HG03378 (cell line): ENCODE data around the gene TRAPPC3.
"Not testable (repeated sequence)": the region's sequence is repeated elsewhere in the genome, so short reads cannot be mapped to it uniquely, and the experiment has no call there.

Source experiments
- ATAC-seq: cut with Tn5 transposase; IDR thresholded peaks from one replicate; pipeline ENCODE4 v1.9.1; 2021; ENCODE audit warnings: mild to moderate bottlenecking, moderate library complexity; ENCODE audit not compliant: unreplicated experiment

Gene TRAPPC3

DNA sequence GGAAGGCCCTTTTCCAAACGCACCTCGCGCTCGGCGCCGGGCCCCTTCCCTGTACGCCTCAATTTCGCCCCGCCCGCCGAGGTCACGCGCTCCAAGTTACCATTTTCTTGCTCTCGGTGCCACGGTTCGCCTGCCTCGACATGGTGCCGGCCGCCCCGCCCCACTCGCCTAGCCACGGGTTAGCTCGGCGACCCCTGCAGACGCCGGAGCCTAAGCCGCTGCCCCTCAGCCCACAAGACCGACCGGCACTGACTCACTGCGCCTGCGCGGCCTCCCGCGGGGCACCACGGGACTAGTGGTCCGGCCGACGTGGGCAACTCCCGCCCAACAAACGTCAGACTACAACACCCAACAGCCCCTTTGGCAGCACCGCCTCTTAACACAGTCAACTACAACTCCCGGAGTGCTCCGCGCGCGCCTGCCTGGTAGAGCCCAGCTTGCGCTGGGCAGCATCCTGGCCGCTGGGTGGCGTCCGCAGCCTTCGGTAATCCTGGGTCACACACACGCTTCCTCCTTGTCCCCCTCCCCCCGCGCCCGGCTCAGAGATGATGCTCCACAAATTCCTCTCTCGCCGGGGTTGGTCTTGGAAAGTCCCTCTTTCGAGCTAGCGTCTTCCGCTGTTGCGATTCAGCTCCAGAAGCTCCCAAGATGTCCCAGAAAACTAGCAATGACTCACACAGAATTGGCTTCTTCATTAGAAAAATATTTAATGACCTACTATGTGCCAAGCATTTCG, at the start of gene TRAPPC3:
TRAPPC3 (minus strand) TSS at position 250 of the 736 bp plus-strand sequence; CDS start at position 142, 108 bp downstream.
- ATAC-seq = peak; percentile 85

DNA sequence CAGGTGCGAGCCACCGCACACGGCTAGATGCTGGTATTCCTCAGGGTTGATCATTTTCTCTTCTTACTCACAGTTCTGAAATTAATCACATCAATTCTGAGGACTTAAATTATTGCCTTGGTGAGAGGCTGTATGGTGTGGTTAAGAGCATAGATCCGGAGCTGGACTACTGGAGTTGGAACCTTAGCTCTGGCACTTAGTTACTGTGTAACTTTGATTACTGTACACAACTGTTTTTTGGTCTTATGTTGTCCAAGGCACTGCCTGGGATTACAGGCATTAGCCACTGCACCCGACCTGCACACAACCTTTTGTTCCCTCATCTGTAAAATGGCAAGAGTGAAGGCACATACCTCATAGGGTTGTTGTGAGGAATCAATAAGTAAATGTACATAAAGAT, 49.4 kb upstream of the TRAPPC3 start:
- ATAC-seq = no peak

DNA sequence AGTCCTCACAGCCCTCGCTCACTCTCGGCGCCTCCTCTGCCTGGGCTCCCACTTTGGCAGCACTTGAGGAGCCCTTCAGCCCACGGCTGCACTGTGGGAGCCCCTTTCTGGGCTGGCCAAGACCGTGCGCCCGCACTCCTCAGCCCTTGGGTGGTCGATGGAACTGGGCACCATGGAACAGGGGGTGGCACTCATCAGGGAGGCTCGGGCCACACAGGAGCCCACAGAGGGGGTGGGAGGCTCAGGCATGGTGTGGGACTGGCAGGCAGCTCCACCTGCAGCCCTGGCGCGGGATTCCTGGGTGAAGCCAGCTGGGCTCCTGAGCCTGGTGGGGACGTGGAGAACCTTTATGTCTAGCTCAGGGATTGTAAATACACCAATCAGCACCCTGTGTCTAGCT, 47.5 kb upstream of the TRAPPC3 start:
- ATAC-seq = not testable (repeated sequence)

DNA sequence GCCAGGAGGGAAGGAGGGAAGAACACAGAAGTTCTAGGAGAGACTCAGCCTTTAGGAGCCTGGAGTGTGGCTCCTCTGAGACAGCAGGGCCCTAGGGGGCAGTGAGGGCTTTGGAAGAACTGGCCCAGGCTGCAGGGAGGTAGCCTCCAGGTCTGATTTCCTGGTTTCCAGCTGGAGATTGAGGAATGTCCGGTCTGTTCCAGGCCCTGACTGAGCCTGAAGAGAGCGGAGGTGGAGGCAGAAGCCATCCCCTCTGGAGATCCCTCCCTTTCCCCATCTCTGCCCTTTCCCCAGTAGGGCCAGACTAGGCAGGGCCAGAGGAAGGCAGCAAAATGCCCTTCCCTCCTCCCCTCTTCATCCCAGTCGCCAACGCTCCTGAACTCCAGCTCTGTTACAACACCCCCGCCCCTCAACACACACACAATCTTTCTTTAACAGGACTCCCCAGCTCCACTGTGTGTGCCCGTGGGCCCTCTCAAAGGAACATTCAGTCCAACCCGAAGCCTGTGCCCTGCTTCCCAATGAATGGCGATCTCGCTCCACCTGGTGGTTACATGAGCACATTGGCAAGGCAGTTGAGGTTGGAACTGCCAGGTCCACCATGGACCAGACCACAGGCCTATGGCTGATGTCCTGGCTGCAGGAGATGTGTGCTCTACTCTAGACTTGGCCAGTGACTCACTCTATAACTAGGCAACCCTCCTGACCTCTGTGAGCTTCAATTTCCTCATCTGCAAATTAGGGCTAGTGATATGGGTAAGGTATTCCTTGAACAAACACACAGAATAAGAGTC, 38.7 kb upstream of the TRAPPC3 start:
- peak; percentile 62 for ATAC-seq

DNA sequence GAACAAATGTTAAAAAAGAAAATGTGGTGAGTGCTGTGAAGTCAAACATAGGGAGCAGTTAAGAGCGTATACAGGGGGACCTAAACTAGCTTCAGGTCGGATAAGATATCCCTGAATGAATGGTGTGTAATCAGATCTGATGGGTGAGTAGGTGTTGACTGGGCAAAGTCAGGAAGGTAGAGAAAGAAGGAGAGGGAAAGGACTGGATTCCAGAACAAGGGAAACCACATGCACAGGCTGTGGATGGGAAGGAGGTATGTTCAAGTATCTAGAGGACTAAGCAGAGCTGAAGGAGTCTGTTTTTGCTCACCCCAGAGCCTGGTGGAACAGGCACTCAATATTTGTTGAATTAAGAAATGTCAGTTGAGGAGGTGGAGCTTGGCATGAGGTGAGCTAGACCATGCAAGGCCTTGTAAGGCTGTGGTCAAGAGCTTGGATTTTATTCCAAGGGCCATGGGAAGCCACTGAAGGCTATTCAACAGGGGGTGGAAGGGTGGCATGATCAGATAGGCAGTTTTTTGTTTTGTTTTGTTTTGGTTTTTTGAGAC, 34.1 kb upstream of the TRAPPC3 start:
- ATAC-seq = no peak

DNA sequence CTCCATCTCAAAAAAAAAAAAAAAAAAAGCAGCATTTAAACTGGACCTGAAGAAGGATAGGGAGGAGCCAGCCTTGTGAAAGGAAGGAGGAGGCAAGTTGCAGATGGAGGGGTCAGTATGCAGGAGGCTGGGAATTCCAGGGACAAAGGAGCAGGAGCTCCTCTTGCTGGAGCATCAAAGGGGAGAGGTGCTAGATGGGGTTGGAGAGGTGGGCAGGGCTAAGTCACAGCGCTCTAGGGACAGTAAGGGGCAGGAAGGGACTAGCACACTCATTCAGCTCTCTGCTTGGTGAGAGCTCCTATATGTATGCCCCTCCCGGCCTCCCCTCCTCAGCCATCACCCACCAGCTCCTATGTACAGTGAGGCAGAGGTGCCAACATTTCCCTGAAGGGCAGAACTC, 33.4 kb upstream of the TRAPPC3 start:
- no peak for ATAC-seq

DNA sequence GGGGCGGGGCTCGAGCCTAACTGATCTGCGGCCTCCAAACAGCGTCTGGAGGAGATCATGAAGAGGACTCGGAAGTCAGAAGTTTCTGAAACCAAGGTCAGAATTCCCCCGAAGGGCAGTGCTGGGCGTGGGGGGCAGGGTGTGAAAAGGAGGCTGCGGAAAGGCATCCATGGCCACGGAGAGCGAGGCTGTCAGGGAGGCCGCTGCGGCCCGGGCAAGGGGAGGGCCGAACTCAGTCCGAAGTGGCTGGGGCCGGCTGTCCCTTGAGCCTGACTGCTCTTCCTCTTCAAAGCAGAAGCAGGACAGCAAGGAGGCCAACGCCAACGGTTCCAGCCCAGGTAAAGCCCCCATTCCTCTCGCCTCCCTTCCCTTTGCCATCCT, 29.9 kb upstream of the TRAPPC3 start:
- no peak for ATAC-seq

DNA sequence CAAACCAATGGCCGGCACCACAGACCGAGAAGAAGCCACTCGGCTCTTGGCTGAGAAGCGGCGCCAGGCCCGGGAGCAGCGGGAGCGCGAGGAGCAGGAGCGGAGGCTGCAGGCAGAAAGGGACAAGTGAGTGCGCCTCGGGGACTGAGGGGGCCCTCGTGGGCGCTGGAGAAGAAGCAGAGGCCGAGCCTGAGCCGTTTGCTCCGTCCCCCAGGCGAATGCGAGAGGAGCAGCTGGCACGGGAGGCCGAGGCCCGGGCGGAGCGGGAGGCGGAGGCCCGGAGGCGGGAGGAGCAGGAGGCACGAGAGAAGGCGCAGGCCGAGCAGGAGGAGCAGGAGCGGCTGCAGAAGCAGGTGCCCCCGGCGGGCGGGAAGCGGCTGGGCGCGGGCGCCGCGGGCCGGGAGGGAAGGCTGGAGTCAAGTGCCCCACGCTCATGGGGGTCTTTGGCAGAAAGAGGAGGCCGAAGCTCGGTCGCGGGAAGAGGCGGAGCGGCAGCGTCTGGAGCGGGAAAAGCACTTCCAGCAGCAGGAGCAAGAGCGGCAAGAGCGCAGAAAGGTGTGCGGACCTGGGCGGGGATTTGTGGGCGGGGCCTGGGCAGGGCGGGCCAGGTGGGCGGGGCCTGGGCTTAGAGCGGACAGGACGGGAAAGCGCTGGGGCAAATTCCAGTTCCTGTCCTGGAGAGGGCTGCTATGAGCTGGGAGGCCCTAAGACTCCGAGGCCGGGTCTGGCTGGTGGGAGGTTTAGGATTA, 29.4 kb upstream of the TRAPPC3 start:
- ATAC-seq = no peak

DNA sequence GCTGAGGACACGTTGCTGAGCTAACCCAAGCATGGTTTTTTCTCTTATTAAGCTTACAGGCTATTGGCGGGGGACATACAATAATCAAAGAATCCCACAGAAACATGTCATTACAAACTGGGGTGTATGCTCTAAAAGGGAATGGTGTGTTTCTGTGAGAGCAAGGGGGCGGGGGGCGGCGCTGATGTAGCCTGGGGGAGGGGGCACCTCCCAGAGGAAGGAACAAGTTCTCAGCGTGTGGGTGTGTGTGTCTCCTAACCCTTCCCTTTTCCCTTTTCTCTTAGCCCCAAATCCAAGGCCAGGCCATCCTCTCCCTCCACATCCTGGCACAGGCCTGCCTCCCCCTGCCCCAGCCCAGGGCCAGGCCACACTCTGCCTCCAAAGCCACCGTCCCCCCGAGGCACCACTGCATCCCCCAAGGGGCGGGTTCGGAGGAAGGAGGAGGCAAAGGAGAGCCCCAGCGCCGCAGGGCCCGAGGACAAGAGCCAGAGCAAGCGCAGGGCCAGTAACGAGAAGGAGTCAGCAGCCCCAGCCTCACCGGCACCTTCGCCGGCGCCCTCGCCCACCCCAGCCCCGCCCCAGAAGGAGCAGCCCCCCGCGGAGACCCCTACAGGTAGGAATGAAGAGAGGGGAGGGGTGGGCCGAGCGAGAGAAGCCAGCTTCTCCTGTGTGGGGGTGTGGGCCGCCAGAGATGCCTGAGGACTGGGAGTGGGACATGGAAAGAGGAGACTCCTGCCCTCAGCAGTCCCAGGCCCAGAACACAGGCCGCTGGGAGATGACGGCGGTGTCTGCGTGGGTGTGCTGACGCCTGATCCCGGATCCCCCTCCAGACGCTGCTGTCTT, 28.5 kb upstream of the TRAPPC3 start:
- ATAC-seq = no peak

DNA sequence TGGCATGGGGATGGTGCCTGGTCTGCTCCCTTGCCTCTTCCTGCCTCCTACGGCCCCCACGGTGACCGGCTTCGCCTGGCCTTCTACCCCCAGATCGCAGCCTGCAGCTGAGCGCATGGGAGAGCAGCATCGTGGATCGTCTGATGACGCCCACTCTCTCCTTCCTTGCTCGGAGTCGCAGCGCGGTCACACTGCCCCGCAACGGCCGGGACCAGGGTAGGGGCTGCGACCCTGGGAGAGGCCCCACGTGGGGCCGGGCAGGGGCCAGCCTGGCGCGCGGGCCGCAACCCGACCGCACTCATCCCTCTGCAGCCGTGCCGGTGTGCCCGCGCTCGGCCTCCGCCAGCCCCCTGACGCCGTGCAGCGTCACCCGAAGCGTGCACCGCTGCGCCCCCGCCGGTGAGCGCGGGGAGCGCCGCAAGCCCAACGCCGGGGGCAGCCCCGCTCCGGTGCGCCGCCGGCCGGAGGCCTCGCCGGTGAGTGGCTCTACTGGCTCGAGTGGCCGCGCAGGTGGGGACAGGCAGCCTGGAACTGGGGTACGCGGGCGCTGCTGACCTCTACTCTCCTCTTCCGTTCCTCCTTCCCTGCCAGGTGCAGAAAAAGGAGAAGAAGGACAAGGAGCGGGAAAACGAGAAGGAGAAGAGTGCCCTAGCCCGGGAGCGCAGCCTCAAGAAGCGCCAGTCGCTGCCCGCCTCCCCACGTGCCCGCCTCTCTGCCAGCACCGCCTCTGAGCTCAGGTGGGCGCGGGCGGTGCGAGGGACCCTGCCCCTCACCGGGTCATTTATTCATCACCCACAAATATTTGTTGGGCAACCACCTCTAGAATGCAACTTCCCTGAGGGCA, 27.0 kb upstream of the TRAPPC3 start:
- ATAC-seq = no peak

DNA sequence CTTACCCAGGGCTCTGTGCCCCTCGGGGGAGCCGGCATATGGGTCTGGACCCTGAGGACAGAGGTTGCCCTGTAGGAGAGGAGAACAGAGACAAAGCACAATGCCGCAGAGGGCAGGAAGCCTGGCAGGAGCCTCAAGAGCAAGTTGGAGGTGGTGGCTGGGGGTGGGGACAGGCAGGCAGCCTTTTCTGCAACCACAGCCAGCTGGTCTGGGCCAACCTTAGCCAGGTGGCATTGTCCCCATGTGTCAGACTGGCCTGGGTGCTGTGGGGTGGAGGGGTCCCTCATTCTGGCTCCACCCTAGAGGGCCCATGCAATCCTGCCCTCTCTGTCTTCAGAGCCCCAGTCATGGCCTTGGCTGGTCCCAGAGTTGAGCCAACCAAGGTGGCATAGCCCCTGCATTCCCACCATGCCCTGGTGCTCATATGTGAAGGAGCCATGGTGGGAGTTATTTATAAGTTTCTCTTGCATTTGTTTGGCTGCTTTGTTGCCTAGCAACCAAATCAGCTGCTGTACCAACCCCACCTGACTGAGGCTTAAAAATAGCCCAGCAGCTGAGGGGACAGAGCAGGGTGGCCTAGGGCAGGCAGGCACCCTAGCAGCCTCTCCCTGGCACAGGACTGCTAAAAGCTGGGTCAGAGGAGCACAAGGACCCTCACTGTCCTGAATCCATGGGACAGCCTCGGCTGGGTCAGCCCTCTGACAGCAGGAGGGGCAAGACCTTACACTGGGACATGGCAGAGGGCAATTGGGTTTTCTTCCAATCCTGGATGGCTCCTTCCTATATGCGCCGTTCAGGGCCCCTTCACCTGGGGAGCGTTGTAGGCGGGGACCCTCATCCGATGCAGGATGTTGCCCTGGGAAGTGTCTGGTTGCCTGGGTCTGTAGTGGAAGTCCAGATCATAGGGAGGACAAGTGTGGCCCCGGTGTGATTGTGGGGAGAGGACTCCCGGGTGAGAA, 26.1 kb upstream of the TRAPPC3 start:
- no peak for ATAC-seq

DNA sequence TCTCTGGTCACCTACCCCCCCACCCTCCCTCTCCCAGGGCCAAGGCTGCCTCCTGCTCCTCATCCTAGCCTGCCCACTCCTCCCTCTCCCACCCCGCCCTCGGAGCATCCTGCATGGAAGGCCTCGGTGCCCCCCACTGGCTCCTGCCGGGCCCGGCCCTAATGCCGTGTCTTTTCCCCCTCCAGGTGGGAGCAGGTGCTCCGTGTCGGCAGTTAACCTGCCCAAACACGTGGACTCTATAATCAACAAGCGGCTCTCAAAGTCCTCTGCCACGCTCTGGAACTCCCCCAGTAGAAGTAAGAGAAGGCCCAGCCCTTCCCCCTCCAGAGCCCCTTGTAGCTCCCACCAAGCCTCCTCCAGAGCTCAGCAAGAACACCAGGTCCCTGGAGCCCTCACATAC, 25.4 kb upstream of the TRAPPC3 start:
- ATAC-seq = no peak

DNA sequence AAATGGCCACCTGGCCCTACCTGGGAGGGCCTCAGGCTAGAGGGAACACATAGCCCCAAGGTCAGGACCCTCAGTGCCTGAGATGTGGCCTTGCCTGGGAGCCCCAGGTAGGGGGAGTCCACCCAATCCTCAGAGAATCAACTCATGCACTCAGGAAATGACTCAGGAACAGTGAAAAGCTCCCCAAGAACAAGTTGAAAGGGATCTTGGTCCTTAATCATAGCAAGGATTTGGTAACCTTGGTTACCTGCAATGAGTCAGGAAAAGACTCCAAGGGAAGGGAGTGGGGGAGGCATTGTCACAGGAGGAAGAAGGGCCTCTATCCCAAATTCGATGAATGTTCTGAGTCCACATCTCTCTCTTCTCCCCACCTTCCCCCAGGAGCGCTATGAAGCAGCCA, 23.7 kb upstream of the TRAPPC3 start:
- ATAC-seq = no peak

DNA sequence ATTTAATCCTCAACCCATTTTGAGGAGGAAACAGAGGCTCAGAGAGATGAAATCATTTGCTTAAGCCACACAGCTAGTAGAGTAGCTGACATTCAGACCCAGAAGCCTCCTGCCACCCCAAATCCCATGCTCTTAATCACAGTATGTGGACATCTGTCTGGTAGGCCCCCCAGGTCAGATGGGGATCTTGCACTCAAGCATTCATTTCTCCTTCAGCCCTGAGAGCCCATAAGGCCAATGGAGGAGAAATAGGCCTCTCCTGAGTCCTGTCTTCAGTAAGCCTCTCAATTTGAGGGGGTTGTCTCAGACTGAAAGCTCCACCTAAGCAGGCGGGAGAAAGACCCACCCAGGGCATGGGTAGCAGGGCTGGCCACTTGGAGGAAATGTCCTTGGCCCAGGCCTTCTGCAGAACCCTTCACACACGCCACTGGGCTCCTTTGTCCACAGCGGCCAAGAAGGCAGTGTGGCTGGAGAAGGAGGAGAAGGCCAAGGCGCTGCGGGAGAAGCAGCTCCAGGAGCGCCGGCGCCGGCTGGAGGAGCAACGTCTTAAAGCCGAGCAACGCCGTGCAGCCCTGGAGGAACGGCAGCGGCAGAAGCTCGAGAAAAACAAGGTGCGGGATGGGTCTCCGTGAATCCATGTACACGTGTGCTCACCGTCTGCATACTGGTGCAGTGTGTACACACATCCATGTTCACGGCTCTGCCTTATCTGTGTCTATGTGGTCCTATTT, 22.9 kb upstream of the TRAPPC3 start:
- ATAC-seq = no peak

DNA sequence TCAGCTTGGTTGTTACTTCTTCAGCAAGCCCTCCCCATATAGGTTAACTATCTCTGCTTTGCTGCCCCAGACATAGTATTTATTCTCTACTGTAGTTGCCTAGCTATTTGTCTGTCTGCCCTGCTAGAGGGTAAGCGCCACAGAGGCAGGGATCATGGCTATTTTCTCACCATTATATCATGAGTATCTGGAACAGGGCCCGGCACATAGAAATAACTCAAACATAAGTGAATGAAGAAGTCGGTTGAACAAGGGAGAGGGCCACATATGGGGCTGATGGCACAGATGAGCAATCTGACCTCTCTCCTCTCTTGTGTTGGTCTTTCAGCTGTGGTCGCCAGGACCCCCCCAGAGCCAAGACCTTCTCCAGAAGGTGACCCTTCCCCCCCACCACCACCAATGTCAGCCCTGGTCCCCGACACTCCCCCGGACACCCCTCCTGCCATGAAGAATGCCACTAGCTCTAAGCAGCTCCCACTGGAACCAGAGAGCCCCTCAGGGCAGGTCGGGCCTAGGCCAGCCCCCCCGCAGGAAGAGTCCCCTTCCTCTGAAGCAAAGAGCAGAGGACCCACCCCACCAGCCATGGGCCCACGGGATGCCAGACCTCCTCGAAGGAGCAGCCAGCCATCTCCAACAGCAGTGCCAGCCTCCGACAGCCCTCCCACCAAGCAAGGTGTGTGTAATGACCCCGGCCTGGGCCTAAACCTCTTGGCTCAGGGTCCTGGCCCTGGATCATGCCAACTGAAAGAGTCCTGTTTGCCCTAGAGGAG, 21.5 kb upstream of the TRAPPC3 start:
- ATAC-seq = no peak

DNA sequence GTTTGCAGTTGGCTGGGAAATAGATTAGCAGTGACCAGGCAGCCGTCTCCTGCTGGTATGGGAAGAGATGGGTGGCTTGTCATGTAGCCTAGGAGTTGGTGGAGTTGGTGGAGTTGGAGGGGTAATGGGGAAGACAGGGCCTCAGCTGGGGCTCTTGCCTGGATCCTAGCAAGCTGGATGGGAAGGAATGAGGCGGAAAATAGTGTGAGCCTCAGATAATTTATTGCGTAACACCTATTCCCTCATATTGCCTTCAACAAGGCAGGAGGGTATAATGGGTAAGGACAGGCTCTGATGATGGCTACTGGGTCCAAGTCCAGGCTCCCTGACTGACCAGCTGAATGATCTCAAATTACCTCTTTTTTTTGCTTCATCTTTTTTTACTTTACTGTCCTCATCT, 19.2 kb upstream of the TRAPPC3 start:
- no peak for ATAC-seq
